HG02970 (cell line): Measurements from ENCODE around the gene SRF.

Experiments
- ATAC-seq: cut with Tn5 transposase; IDR thresholded peaks from one replicate; pipeline ENCODE4 v1.9.1; 2021; ENCODE audit warnings: mild to moderate bottlenecking, moderate library complexity, moderate number of reproducible peaks; ENCODE audit not compliant: unreplicated experiment, low FRiP score

The SRF gene

GRCh38 chr6:43207286-43207685 lies 36.2 kb downstream of the SRF start:
- no peak for ATAC-seq

- no peak for ATAC-seq
Measured at GRCh38 chr6:43211955-43212354, 40.9 kb downstream of the SRF start.

GRCh38 chr6:43213431-43213830 lies 42.4 kb downstream of the SRF start:
- ATAC-seq, result no peak

GRCh38 chr6:43215066-43215465 lies 44.0 kb downstream of the SRF start:
- no peak for ATAC-seq

GRCh38 chr6:43216200-43216599 lies 45.1 kb downstream of the SRF start:
- ATAC-seq, result no peak

- ATAC-seq, result no peak
Measured at GRCh38 chr6:43217351-43217750, 46.3 kb downstream of the SRF start.

- ATAC-seq, result no peak
Measured at GRCh38 chr6:43219119-43219518, 48.0 kb downstream of the SRF start.

- ATAC-seq, result no peak
Measured at GRCh38 chr6:43219814-43220213, 48.7 kb downstream of the SRF start.

GRCh38 chr6:43220439-43220951 lies 49.4 kb downstream of the SRF start:
- no peak for ATAC-seq

GRCh38 chr6:43221046-43221972 lies 50.2 kb downstream of the SRF start:
- ATAC-seq, result no peak

- no peak for ATAC-seq
Measured at GRCh38 chr6:43222418-43223059, 51.5 kb downstream of the SRF start.

- no peak for ATAC-seq
Measured at GRCh38 chr6:43223175-43223574, 52.1 kb downstream of the SRF start.

GRCh38 chr6:43226192-43226851 lies 55.3 kb downstream of the SRF start:
- no peak for ATAC-seq

GRCh38 chr6:43228951-43229802 lies 58.1 kb downstream of the SRF start, which contains the start of gene DNPH1:
Gene DNPH1 (minus strand): TSS chr6:43229481. CDS start chr6:43229456, 25 bp downstream.
- no peak for ATAC-seq

GRCh38 chr6:43229803-43230620 lies 58.9 kb downstream of the SRF start:
- ATAC-seq, result no peak

GRCh38 chr6:43231053-43231452 lies 60.0 kb downstream of the SRF start:
- no peak for ATAC-seq
